HG02870 (cell line): ENCODE results near the gene GRK2.

Experiments used
- ATAC-seq: cut with Tn5 transposase; IDR thresholded peaks from one replicate; pipeline ENCODE4 v1.9.1; 2021; ENCODE audit warnings: mild to moderate bottlenecking, moderate library complexity; ENCODE audit not compliant: unreplicated experiment

GRK2 gene

GRCh38 chr11:67293090-67293489, 26.8 kb downstream of the GRK2 start:
- no peak for ATAC-seq

DNA sequence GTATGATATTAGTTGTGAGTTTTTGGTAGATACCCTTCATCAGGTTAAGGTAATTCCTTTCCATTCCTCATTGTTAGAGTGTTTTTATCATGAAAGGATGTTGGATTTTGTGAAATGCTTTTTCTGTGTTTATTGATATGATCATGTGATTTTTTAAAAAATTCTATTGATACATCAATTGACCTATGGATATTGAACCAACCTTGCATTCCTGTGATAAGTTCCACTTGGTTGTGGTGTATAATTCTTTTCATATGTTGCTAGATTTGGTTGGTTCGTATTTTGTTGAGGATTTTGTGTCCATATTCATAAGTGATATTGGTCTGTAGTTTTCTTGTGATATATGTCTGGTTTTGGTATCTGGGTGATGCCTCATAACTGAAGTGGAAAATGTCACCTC, 29.6 kb downstream of the GRK2 start:
- ATAC-seq = no peak

DNA sequence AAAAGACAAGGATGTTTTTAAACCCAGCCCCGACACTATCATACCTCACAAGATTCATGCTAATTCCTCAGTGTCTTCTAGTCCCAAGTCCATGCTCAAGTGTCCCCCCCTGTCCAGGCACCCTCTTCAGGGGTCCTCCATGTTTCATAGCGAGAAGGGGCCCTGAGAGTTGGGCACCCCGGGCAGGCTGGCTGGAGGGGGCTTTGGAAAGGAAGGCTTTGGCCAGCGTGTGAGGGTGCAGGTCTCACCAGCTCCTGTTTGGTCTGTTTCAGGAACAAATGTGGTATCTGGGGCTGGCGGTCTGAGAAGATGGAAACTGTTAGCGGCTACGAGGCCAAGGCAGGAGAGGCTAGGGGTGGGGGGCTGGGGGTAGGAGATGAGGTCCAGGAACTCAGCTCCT, 32.5 kb downstream of the GRK2 start:
- ATAC-seq = no peak

GRCh38 chr11:67299471-67300191, 33.4 kb downstream of the GRK2 start:
- ATAC-seq = no peak

GRCh38 chr11:67300256-67300755, 34.0 kb downstream of the GRK2 start:
- no peak for ATAC-seq

DNA sequence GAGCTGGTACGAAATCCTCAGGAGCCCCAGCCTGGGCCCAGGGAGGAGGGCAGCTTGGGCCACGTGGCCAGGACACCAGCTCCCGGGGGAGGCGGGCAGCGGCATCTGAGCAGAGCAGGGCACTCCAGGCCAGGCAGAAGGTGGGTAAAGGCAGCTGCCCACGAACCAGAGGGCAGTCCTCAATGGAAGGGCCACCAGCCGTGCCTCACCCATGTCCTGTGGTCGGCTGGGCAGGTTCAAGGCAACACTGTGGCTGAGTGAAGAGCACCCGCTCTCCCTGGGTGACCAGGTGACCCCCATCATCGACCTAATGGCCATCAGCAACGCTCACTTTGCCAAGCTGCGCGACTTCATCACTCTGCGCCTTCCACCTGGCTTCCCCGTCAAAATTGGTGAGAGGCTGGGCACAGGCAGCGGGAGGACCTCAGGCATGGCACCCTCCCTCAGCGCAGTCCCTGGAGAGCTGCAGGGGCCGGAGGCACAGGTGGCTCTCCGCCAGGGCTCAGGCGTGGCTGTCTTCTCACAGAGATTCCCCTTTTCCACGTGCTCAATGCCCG, 34.6 kb downstream of the GRK2 start:
- ATAC-seq = no peak

DNA sequence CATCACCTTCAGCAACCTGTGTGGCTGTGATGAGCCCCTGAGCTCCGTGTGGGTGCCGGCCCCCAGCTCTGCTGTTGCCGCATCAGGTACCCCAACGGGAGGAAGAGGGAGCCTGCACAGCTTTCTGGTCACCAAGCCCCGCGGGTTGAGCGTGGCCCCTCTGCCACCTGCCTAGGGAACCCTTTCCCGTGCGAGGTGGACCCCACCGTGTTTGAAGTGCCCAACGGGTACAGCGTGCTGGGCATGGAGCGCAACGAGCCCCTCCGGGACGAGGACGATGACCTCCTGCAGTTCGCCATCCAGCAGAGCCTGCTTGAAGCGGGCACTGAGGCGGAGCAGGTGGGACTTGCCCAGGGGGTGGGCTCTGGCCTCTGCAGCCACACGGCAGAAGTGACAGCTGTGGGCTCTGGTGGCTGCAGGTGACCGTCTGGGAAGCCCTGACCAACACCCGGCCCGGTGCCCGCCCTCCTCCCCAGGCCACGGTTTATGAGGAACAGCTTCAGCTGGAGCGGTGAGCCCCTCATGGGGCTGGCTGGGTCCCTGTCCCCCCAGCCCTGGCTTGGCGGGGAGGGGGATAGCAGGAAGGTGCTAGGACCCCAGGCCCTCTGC, 35.1 kb downstream of the GRK2 start:
- no peak for ATAC-seq

DNA sequence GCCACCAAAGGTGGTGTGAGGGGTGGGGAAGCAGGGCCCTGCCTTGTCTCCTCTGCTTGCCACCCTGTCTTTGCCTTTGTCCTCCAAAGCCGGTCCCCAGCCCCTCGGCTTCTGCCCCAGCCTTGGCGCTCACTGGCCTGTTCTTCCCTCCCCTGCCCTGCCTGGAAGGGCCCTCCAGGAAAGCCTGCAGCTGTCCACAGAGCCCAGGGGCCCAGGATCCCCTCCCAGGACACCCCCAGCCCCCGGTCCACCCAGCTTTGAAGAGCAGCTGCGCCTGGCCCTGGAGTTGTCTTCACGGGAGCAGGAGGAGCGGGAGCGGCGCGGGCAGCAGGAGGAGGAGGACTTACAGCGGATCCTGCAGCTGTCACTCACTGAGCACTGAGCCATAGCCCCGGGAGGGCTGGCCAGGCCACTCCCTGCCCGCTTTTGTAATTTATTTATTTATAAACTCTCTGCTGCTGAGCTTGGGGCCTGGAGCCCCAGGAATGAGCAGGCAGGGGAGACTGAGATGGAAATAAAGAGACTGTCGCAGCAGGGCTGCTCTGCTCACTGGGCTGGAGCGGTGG, 35.8 kb downstream of the GRK2 start:
- ATAC-seq = no peak

GRCh38 chr11:67302571-67303131, 36.4 kb downstream of the GRK2 start:
- ATAC-seq = no peak

GRCh38 chr11:67303132-67303834, 37.0 kb downstream of the GRK2 start, which contains the start of gene SSH3:
Gene SSH3 (plus strand): TSS chr11:67303530. CDS start chr11:67303626, 96 bp downstream.
- no peak for ATAC-seq

DNA sequence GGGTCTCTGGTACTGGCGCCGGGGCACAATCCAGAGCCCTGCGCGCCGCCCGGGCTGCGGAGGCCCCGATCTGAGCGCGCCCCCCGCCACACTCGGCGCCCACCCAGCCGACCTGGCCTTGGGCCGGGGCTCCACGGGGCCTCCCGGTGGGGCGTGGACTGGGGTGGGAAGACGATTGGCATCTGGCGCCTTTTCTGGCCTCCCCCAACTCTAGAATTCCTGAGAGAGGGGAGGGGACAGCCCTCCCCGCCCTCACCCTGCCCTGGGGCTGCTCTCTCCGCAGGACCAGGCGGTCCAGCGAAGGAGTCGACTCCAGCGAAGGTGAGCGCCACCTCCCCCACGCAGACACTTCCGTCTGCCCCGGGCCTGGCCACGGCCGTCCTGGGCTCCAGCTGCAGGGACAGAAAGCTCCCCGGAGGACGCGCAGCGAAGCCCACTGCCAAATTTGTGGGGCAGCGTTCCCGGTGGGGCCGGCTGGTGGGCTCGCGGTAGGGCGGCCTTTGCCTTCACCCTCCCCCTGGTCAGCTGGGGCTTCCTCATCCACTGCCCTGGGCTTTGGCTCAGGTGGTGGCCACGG, 37.6 kb downstream of the GRK2 start:
- no peak for ATAC-seq

DNA sequence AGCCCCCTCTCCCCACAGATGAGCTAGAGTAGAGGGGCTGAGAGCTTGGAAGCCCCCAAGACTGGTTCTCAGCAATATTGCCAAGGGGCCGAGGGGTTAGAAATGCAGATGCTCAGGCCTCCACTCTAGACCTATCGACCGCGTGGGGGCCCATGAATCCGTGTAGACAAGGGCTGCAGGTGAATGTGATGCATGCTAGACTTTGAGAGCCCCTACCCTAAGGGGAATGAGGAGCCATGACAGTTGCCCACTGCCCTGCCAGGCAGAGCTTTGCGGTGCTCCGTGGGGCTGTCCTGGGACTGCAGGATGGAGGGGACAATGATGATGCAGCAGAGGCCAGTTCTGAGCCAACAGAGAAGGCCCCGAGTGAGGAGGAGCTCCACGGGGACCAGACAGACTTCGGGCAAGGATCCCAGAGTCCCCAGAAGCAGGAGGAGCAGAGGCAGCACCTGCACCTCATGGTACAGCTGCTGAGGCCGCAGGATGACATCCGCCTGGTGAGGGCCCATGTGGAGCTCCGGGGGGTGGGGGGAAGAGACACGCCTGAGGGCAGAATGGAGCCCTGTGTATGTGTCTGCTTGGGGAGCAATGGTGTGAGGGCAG, 38.3 kb downstream of the GRK2 start:
- no peak for ATAC-seq

DNA sequence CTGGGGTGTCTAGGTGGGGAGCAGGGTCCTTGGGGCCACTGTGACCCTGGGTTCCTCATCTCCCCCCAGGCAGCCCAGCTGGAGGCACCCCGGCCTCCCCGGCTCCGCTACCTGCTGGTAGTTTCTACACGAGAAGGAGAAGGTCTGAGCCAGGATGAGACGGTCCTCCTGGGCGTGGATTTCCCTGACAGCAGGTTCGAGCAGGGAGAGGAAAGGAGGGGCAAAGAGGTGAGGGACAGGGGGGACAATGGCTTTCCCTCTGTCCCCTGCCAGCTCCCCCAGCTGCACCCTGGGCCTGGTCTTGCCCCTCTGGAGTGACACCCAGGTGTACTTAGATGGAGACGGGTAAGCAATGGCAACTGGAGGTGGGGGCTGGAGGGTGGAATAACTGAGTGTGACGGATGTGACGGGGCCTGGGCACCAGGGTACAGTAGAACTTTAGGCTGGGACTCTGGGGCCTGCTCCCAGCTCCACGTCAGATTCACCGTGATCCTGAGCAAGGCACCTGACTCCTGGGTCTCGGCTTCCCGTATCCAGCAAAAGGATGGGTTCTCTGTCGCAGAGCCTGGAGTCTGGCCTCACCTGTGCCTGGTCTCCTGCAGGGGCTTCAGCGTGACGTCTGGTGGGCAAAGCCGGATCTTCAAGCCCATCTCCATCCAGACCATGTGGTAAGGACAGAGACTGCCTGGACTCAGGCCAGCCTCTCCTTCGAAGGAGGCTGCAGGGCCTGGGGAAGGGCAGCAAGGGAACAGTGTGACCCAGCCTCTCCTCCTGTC, 40.7 kb downstream of the GRK2 start:
- no peak for ATAC-seq

DNA sequence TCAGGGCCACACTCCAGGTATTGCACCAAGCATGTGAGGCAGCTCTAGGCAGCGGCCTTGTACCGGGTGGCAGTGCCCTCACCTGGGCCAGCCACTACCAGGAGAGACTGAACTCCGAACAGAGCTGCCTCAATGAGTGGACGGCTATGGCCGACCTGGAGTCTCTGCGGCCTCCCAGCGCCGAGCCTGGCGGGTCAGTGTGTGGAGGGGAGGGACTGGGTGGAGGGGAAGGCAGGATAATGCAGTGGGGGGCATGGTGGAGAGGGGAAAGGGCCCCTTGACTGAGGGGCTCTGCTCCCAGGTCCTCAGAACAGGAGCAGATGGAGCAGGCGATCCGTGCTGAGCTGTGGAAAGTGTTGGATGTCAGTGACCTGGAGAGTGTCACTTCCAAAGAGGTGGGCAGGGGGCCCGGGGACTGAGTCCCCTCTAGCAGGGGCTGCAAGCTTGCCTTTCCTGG, 41.3 kb downstream of the GRK2 start:
- no peak for ATAC-seq

DNA sequence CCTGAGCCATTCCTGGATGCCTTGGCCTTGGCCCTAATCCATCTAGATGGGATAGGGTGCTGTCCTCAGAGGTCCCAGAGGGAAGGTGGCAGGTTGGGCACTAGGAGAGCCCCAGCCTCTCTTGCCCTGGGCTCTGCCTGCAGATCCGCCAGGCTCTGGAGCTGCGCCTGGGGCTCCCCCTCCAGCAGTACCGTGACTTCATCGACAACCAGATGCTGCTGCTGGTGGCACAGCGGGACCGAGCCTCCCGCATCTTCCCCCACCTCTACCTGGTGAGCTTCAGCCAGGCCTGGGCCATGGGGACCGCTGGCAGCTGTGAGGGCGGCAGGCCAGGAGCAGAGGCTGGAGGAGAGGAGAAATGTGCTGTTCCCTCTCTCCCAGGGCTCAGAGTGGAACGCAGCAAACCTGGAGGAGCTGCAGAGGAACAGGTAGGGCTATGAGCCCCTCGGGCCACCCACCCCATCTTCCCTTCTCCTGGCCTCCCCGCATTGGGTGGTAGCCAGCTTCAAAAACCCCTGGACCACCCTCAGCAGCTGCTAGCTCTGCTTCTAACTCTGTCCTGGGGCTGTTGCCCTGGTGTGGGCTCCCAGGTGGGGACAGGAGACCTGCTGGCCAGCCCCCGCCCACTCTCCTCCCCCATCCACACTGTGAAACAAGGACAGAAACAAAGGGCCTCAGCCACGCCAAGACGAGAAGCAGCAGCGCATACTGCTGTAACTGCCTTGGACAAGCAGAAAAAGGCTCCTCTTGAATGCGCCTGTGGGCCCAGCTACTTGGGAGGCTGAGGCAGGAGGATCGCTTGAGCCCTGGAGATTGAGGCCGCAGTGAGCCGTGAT, 42.0 kb downstream of the GRK2 start:
- ATAC-seq = no peak

DNA sequence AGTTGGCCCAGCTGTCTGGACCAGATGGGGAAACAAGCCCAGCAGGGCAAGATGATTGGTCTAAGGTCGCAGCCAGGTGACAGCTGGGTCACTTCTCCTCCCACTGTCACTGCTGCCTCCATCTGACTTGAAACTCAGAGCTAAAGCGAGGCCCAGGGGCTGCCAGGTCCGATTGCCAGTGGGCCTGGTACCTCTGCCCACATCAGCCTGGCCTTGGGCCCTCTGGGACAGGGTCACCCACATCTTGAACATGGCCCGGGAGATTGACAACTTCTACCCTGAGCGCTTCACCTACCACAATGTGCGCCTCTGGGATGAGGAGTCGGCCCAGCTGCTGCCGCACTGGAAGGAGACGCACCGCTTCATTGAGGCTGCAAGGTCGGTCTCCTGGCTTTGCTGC, 42.9 kb downstream of the GRK2 start:
- ATAC-seq = no peak

- ATAC-seq = no peak
Measured at GRCh38 chr11:67309661-67310061, 43.4 kb downstream of the GRK2 start.

DNA sequence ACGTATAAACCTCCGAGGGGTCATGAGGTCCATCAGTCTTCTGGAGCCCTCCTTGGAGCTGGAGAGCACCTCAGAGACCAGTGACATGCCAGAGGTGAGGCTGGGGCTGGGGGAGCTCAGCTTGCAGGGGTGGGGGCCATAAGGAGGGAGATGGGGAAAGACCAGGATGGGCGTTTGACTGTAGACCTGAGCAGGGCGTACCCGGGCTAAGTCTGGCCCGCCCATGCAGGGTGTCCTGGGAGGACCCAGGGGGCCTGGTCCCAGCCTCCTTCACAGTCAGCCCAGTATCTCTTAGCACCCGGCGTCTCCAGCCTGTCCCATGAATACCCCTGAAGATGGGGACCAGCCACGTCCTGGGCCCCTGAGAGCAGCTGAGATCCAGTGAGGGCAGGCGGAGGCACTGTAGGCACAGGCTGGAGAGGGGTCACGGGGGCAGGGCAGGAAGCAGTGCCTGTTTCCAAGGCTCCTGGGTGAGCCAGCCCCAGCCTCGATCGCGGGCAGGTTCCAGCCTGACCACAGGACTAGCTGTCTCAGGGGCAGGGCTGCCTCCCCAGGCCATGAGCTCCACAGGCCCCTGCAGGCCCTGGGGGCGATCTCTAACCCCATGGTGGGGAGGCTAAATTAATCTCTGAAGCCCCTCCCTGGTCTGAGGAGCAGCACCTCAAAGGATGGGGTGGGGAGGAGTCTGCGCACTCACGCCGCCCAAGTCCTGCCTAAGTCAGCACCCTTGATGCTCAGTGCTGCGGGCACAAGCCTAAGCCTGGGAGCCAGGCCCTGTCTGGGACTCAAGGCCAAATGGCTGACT, 44.2 kb downstream of the GRK2 start:
- ATAC-seq = no peak
